IMR-90 (cell line): Measurements from ENCODE around the gene HMGN2. TPM values are rescaled to one million over a fixed set of nuclear protein-coding genes. Genes with fewer than 3 reads are reported as not detected.

Experiments used
- ATAC-seq: fragments of 200-7000 bp; cut with Tn5 transposase; 2 replicates; pipeline ENCODE4 v1.9.1; 2020; ENCODE audit warnings: low read depth, mild to moderate bottlenecking, moderate library complexity
- BruUV-seq: library from RNA; stranded (reverse); fragments of 400-500 nt; replicated peaks from 2 replicates; lab custom pipeline; 2021; lab: Mats Ljungman, UMichigan
- CTCF ChIA-PET: fragments of 300-600 bp; formaldehyde crosslinking; extraction: SDS; loops from one replicate; lab custom pipeline; 2021; ENCODE audit warnings: antibody characterized with exemption; lab: Yijun Ruan, JAX
- POLR2A ChIA-PET: fragments of 300-600 bp; sonication (Branson Sonifier 250); formaldehyde crosslinking; loops from one replicate; lab custom pipeline; 2022; ENCODE audit warnings: antibody characterized with exemption; ENCODE audit not compliant: unreplicated experiment; lab: Charles Lee
- DNase-seq: peaks from one replicate; pipeline ENCODE4 v3.0.0; 2013
- H2AFZ ChIP-seq: replicated peaks from 2 replicates; pipeline ENCODE3; 2013; ENCODE audit warnings: low read length, mild to moderate bottlenecking; ENCODE audit not compliant: poor library complexity
- H2AK5ac ChIP-seq: 2 replicates; pipeline ENCODE4 v1.6.1; 2013; ENCODE audit warnings: low read depth, low read length, inconsistent platforms
- H2AK9ac ChIP-seq: replicated peaks from 2 replicates; pipeline ENCODE3; 2013; ENCODE audit warnings: mild to moderate bottlenecking, low read depth, low read length, moderate library complexity; ENCODE audit not compliant: poor library complexity
- H2BK120ac ChIP-seq: 2 replicates; pipeline ENCODE4 v1.6.1; 2013; ENCODE audit warnings: low read depth, low read length, inconsistent platforms
- H2BK15ac ChIP-seq: 3 replicates; pipeline ENCODE4 v1.6.1; 2013; ENCODE audit warnings: low read depth, low read length, inconsistent platforms
- H2BK20ac ChIP-seq: 2 replicates; pipeline ENCODE4 v1.6.1; 2013; ENCODE audit warnings: low read depth, mild to moderate bottlenecking, inconsistent platforms, low read length, moderate library complexity
- H2BK5ac ChIP-seq: 2 replicates; pipeline ENCODE4 v1.6.1; 2013; ENCODE audit warnings: mild to moderate bottlenecking, low read depth, low read length, inconsistent platforms; ENCODE audit not compliant: poor library complexity, severe bottlenecking
- H3K14ac ChIP-seq: replicated peaks from 2 replicates; pipeline ENCODE4 v1.6.1; 2013; ENCODE audit warnings: low read depth, low read length, inconsistent platforms
- H3K18ac ChIP-seq: 2 replicates; pipeline ENCODE4 v1.6.1; 2013; ENCODE audit warnings: low read depth, low read length, control low read depth
- H3K23ac ChIP-seq: 2 replicates; pipeline ENCODE4 v1.6.1; 2013; ENCODE audit warnings: low read depth, low read length, inconsistent platforms
- H3K27ac ChIP-seq: 2 replicates; pipeline ENCODE4 v1.5.1; 2013; ENCODE audit warnings: mild to moderate bottlenecking, control low read depth, low read length; ENCODE audit not compliant: insufficient read depth
- H3K27me3 ChIP-seq: 2 replicates; pipeline ENCODE4 v1.6.1; 2013; ENCODE audit warnings: low read length; ENCODE audit not compliant: control insufficient read depth, insufficient read depth
- H3K36me3 ChIP-seq: 2 replicates; pipeline ENCODE4 v1.6.1; 2013; ENCODE audit warnings: low read length, mixed read lengths; ENCODE audit not compliant: control insufficient read depth, insufficient read depth
- H3K4ac ChIP-seq: 2 replicates; pipeline ENCODE4 v1.6.1; 2013; ENCODE audit warnings: low read depth, low read length, inconsistent platforms
- H3K4me1 ChIP-seq: 2 replicates; pipeline ENCODE4 v1.6.1; 2013; ENCODE audit warnings: low read length, mixed read lengths; ENCODE audit not compliant: control insufficient read depth, insufficient read depth
- H3K4me2 ChIP-seq: 2 replicates; pipeline ENCODE4 v1.6.1; 2013; ENCODE audit warnings: low read depth, mild to moderate bottlenecking, control low read depth, low read length, moderate library complexity
- H3K4me3 ChIP-seq: 2 replicates; pipeline ENCODE4 v1.5.1; 2013; ENCODE audit warnings: low read depth, mild to moderate bottlenecking, control low read depth, low read length, moderate library complexity; ENCODE audit not compliant: insufficient read depth
- H3K56ac ChIP-seq: 2 replicates; pipeline ENCODE4 v1.6.1; 2013; ENCODE audit warnings: low read length, inconsistent platforms; ENCODE audit not compliant: insufficient read depth; ENCODE audit errors: extremely low read depth
- H3K79me1 ChIP-seq, 2 experiments: 2 replicates each; pipeline ENCODE4 v1.6.1; 2013; ENCODE audit warnings: low read length in 2 of 2, inconsistent platforms in 1 of 2, low read depth in 1 of 2
- H3K9ac ChIP-seq: 2 replicates; pipeline ENCODE4 v1.6.1; 2013; ENCODE audit warnings: low read depth, low read length, control low read depth
- H3K9me1 ChIP-seq: 2 replicates; pipeline ENCODE4 v1.6.1; 2013; ENCODE audit warnings: low read length, inconsistent platforms; ENCODE audit not compliant: insufficient read depth
- H3K9me3 ChIP-seq: 2 replicates; pipeline ENCODE4 v1.6.1; 2013; ENCODE audit warnings: low read length; ENCODE audit not compliant: control insufficient read depth, insufficient read depth
- H4K20me1 ChIP-seq: 2 replicates; pipeline ENCODE4 v1.6.1; 2013; ENCODE audit warnings: low read length, inconsistent platforms; ENCODE audit not compliant: insufficient read depth
- H4K5ac ChIP-seq: 2 replicates; pipeline ENCODE4 v1.6.1; 2013; ENCODE audit warnings: mild to moderate bottlenecking, low read depth, low read length, control low read depth
- H4K8ac ChIP-seq, 2 experiments: 2 replicates each; pipeline ENCODE4 v1.6.1; 2013; ENCODE audit warnings: low read depth in 2 of 2, low read length in 2 of 2, control low read depth in 1 of 2, inconsistent platforms in 1 of 2
- H4K91ac ChIP-seq: 2 replicates; pipeline ENCODE4 v1.6.1; 2013; ENCODE audit warnings: low read depth, low read length, inconsistent platforms; ENCODE audit not compliant: insufficient read depth
- BHLHE40 ChIP-seq: fragments of 150-350 bp; IDR thresholded peaks from 2 replicates; pipeline ENCODE4 v1.6.1; 2016; ENCODE audit warnings: mild to moderate bottlenecking, low read depth, low read length
- CEBPB ChIP-seq: IDR thresholded peaks from 2 replicates; pipeline ENCODE4 v1.6.1; 2012; ENCODE audit warnings: low read depth, low read length, improper control_type of control experiment
- CHD1 ChIP-seq: IDR thresholded peaks from 2 replicates; pipeline ENCODE4 v1.6.1; 2012; ENCODE audit warnings: low read depth, low read length, improper control_type of control experiment
- CTCF ChIP-seq: conservative IDR thresholded peaks from 2 replicates; pipeline ENCODE4 v1.5.1; 2012; ENCODE audit warnings: mild to moderate bottlenecking, low read depth, low read length, improper control_type of control experiment
- ELK1 ChIP-seq: fragments of 150-350 bp; IDR thresholded peaks from 2 replicates; pipeline ENCODE4 v1.6.1; 2016; ENCODE audit warnings: low read depth, mild to moderate bottlenecking, low read length, moderate library complexity, borderline replicate concordance
- MAZ ChIP-seq: IDR thresholded peaks from 2 replicates; pipeline ENCODE4 v1.6.1; 2012; ENCODE audit warnings: low read depth, mild to moderate bottlenecking, low read length, improper control_type of control experiment, moderate library complexity, borderline replicate concordance
- MXI1 ChIP-seq: IDR thresholded peaks from 2 replicates; pipeline ENCODE4 v1.6.1; 2012; ENCODE audit warnings: low read depth, mild to moderate bottlenecking, low read length, moderate library complexity, borderline replicate concordance
- POLR2A ChIP-seq: IDR thresholded peaks from 2 replicates; pipeline ENCODE4 v1.6.1; 2012; ENCODE audit warnings: mild to moderate bottlenecking, low read depth, low read length
- RAD21 ChIP-seq: IDR thresholded peaks from 2 replicates; pipeline ENCODE4 v1.6.1; 2012; ENCODE audit warnings: low read length, improper control_type of control experiment
- SMC3 ChIP-seq: fragments of 150-350 bp; IDR thresholded peaks from 2 replicates; pipeline ENCODE4 v1.6.1; 2016; ENCODE audit warnings: low read depth, mild to moderate bottlenecking, antibody characterized with exemption, low read length, moderate library complexity
- WGBS, 2 experiments: methylation state at CpG; one replicate each; pipeline versions ENCODE4 v1.1.5 to v1.1.7; 2013; ENCODE audit warnings: missing lambda C conversion rate in 2 of 2; ENCODE audit not compliant: insufficient read length in 1 of 2; ENCODE audit errors: extremely low coverage in 2 of 2; 5-methylcytosine and 5-hydroxymethylcytosine counted together
- dilution Hi-C: fragments of 300-500 bp; cut with HindIII; formaldehyde crosslinking; loops from one replicate; pipeline ENCODE4 v1.14.3; 2018; ENCODE audit warnings: low sequenced_read_pairs; ENCODE audit not compliant: unreplicated experiment
- in situ Hi-C: fragments of 300-500 bp; cut with MboI; formaldehyde crosslinking; loops from 3 replicates; pipeline ENCODE4 v1.14.3; 2019; ENCODE audit warnings: low sequenced_read_pairs, inconsistent platforms, mixed read lengths
- intact Hi-C: fragments of 100-400 bp; cut with micrococcal nuclease; formaldehyde crosslinking; loops from 2 replicates; pipeline ENCODE4 v1.10.0; 2022
- polyA plus RNA-seq, 3 experiments: library from polyadenylated mRNA; depleted of rRNA; stranded (reverse); fragments of >200 nt; gene quantifications; 2 replicates each; pipeline ENCODE4 v1.2.3, GENCODE V29; 2012; ENCODE audit warnings: low replicate concordance in 1 of 3
- total RNA-seq: library from RNA; depleted of rRNA; stranded (reverse); fragments of >200 nt; gene quantifications from 2 replicates; pipeline ENCODE4 v1.2.3, GENCODE V29; 2012

HMGN2 gene
- total and polyA plus RNA-seq, 2 of the 4 experiments (the other 2 are of a cell fraction): 367 to 505 TPM

DNA sequence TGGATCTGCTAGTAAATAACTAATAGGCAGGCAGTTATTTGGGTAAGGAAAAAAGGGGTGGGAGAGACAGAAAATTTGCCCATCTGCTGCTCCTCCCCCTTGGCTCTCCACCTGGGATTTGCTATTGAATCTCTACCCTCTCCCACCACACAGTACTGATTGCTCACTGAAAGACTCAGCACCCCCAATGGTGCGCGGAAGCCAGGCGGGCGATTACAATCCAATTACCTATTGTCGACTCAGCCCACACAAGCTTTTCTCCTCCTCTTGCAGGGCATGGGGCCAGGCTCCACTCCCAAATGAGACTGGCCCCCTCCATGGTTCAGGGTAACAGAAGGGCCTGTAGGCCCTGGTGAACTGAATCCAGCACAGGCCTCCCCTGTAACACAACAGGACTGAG, 2.7 kb upstream of the HMGN2 start:
- BruUV-seq: no TSS peak
- Histone ChIP-seq H4K20me1 (peaks cover 31% of the 10 kb centered on the region), H2AK9ac (no peak overlapping the region), H2BK120ac (no peak overlapping the region), H2BK5ac (no peak overlapping the region), H3K23ac (no peak overlapping the region), H3K27me3 (no peaks in the 10 kb centered on the region), H3K4ac (no peak overlapping the region), H3K9me1 (peaks cover 16% of the 10 kb centered on the region), H3K56ac (no peak overlapping the region), H3K4me1 (peaks cover 7% of the 10 kb centered on the region), H3K36me3 (peaks cover 41% of the 10 kb centered on the region), H3K9me3 (no peaks in the 10 kb centered on the region), H3K18ac (no peak overlapping the region), H2BK15ac (no peak overlapping the region), H3K4me2 (no peak overlapping the region), H3K9ac (no peak overlapping the region), H2AFZ (no peak overlapping the region), H3K79me1 (peaks cover 11 to 51% of the 10 kb centered on the region in 2 experiments), H2BK20ac (no peak overlapping the region), H3K4me3 (no peak overlapping the region), H4K5ac (no peak overlapping the region), H2AK5ac (no peak overlapping the region), H4K91ac (no peak overlapping the region), H3K27ac (no peak overlapping the region), H4K8ac (no peak overlapping the region), H3K14ac (no peak overlapping the region)
- dilution Hi-C loops (no loop called here), in situ Hi-C loops (no loop called here), intact Hi-C loops (no loop called here)
- ATAC-seq: no peak
- ChIA-PET CTCF (interaction anchor here (0.5 kb wide), 1 partner anchor 28 kb away, joined by 3 read pairs; no protein-coding TSS in a partner anchor), POLR2A (no interaction called here)
- DNase-seq: no peak
- WGBS, 2 experiments: no CpG with 5 or more reads among the region's 5 CpGs
- TF ChIP-seq ELK1: no peak
- no peak for TF ChIP-seq BHLHE40
- no peak for TF ChIP-seq MAZ
- TF ChIP-seq POLR2A: no peak
- TF ChIP-seq SMC3: no peak
- TF ChIP-seq CTCF: no peak
- TF ChIP-seq CEBPB: no peak
- no peak for TF ChIP-seq MXI1
- TF ChIP-seq RAD21: no peak
- TF ChIP-seq CHD1: no peak
